HG02973 (cell line): ENCODE data around the gene CEP112.
"Not testable (repeated sequence)": the region's sequence is repeated elsewhere in the genome, so short reads cannot be mapped to it uniquely, and the experiment has no call there.

Experiments used
- ATAC-seq: cut with Tn5 transposase; IDR thresholded peaks from one replicate; pipeline ENCODE4 v1.9.1; 2021; ENCODE audit warnings: moderate library complexity; ENCODE audit not compliant: unreplicated experiment

Gene CEP112

GRCh38 chr17:65698381-65699061 lies 493.4 kb downstream of the CEP112 start:
- no peak for ATAC-seq

GRCh38 chr17:65697661-65698060 lies 494.3 kb downstream of the CEP112 start:
- ATAC-seq, result no peak

GRCh38 chr17:65696739-65697394 lies 495.1 kb downstream of the CEP112 start:
- ATAC-seq, result no peak

- no peak for ATAC-seq
Observed at GRCh38 chr17:65694601-65695000, 497.3 kb downstream of the CEP112 start.

- no peak for ATAC-seq
Observed at GRCh38 chr17:65690626-65691310, 501.2 kb downstream of the CEP112 start.

GRCh38 chr17:65688307-65688706 lies 503.6 kb downstream of the CEP112 start:
- ATAC-seq, result no peak

- no peak for ATAC-seq
Observed at GRCh38 chr17:65685110-65685509, 506.8 kb downstream of the CEP112 start.

GRCh38 chr17:65684631-65685030 lies 507.3 kb downstream of the CEP112 start:
- no peak for ATAC-seq

GRCh38 chr17:65683428-65683827 lies 508.5 kb downstream of the CEP112 start:
- ATAC-seq, result no peak

GRCh38 chr17:65681763-65682162 lies 510.2 kb downstream of the CEP112 start:
- ATAC-seq, result not testable (repeated sequence)

- no peak for ATAC-seq
Observed at GRCh38 chr17:65679165-65679845, 512.6 kb downstream of the CEP112 start.

GRCh38 chr17:65678546-65678945 lies 513.4 kb downstream of the CEP112 start:
- no peak for ATAC-seq

- no peak for ATAC-seq
Observed at GRCh38 chr17:65677932-65678331, 514.0 kb downstream of the CEP112 start.

GRCh38 chr17:65674246-65675045 lies 517.5 kb downstream of the CEP112 start:
- ATAC-seq, result no peak

GRCh38 chr17:65670667-65671371 lies 521.1 kb downstream of the CEP112 start:
- ATAC-seq, result no peak

- no peak for ATAC-seq
Observed at GRCh38 chr17:65668211-65668610, 523.7 kb downstream of the CEP112 start.

GRCh38 chr17:65667656-65668055 lies 524.3 kb downstream of the CEP112 start:
- no peak for ATAC-seq

- ATAC-seq, result no peak
Observed at GRCh38 chr17:65666876-65667321, 525.0 kb downstream of the CEP112 start.

GRCh38 chr17:65665966-65666365 lies 526.0 kb downstream of the CEP112 start:
- ATAC-seq, result no peak

- no peak for ATAC-seq
Observed at GRCh38 chr17:65664696-65665095, 527.2 kb downstream of the CEP112 start.
